HepG2 (cell line): ENCODE measurements around the gene MEDAG. TPM values are rescaled to one million over a fixed set of nuclear protein-coding genes. Genes with fewer than 3 reads are reported as not detected.

Experiments
- ATAC-seq: fragments of 200-7000 bp; cut with Tn5 transposase; 3 replicates; pipeline ENCODE4 v1.9.1; 2020; ENCODE audit warnings: mild to moderate bottlenecking, moderate library complexity
- BruUV-seq: library from RNA; stranded (reverse); fragments of 400-500 nt; replicated peaks from 2 replicates; lab custom pipeline; 2021; lab: Mats Ljungman, UMichigan
- CTCF ChIA-PET: fragments of 300-600 bp; formaldehyde crosslinking; extraction: SDS; loops from one replicate; lab custom pipeline; 2021; ENCODE audit warnings: low total read pairs, inconsistent platforms, low intra/inter-chr PET ratio; lab: Yijun Ruan, JAX
- POLR2A ChIA-PET: fragments of 350-600 bp; sonication (Branson Sonifier 250); formaldehyde crosslinking; loops from one replicate; lab custom pipeline; 2020; ENCODE audit warnings: antibody characterized with exemption, inconsistent platforms; lab: Yijun Ruan, JAX
- DNase-seq: peaks from one replicate; pipeline ENCODE4 v3.0.0-alpha.2; 2015; ENCODE audit warnings: low spot score
- FAIRE-seq: peaks from 3 replicates; lab custom pipeline; 2011; peaks lifted over from hg19 to GRCh38; lab: Jason Lieb, UNC
- H2AFZ ChIP-seq: one replicate; pipeline ENCODE4 v1.6.1; 2011; ENCODE audit warnings: low read length, inconsistent platforms
- H3K27ac ChIP-seq: fragments of 300-600 bp; 3 replicates; pipeline ENCODE4 v1.8.0; 2011; ENCODE audit warnings: mixed run types, mild to moderate bottlenecking, mixed read lengths, low read length, inconsistent platforms; ENCODE audit not compliant: insufficient read depth; ENCODE audit errors: extremely low read length
- H3K27me3 ChIP-seq, 2 experiments: fragments of 200-600 bp in 1 of 2; 2 replicates in 1 of 2; 3 replicates in 1 of 2; pipeline versions ENCODE4 v1.6.0 to v1.8.0; 2011; ENCODE audit warnings: low read length in 2 of 2, mild to moderate bottlenecking in 2 of 2, moderate library complexity in 2 of 2, inconsistent platforms in 1 of 2; ENCODE audit not compliant: insufficient read depth in 2 of 2, control insufficient read depth in 1 of 2
- H3K36me3 ChIP-seq, 2 experiments: fragments of 200-600 bp in 1 of 2; replicated peaks in 1 of 2; 2 replicates in 1 of 2; 3 replicates in 1 of 2; pipeline versions ENCODE4 v1.5.1 to v1.8.0; 2011; ENCODE audit warnings: low read length in 2 of 2, inconsistent platforms in 1 of 2; ENCODE audit not compliant: insufficient read depth in 2 of 2, control insufficient read depth in 1 of 2
- H3K4me1 ChIP-seq: 2 replicates; pipeline ENCODE4 v1.5.1; 2012; ENCODE audit warnings: low read length, inconsistent platforms; ENCODE audit not compliant: insufficient read depth
- H3K4me2 ChIP-seq: 2 replicates; pipeline ENCODE4 v1.6.0; 2011; ENCODE audit warnings: low read depth, low read length, inconsistent platforms
- H3K4me3 ChIP-seq, 3 experiments: fragments of 200-600 bp in 1 of 3; sonication (generic), shearing (Covaris generic) in 1 of 3; replicated peaks in 1 of 3; 2 replicates each; pipeline ENCODE4 v1.5.1; 2011 to 2016; ENCODE audit warnings: low read length in 3 of 3, inconsistent platforms in 2 of 3, low read depth in 2 of 3, mild to moderate bottlenecking in 2 of 3, control low read depth in 1 of 3, mixed read lengths in 1 of 3; ENCODE audit not compliant: insufficient read depth in 1 of 3
- H3K79me2 ChIP-seq: one replicate; pipeline ENCODE4 v1.6.1; 2011; ENCODE audit warnings: low read length, inconsistent platforms; ENCODE audit not compliant: insufficient read depth
- H3K9ac ChIP-seq: 2 replicates; pipeline ENCODE4 v1.6.0; 2011; ENCODE audit warnings: mild to moderate bottlenecking, low read depth, low read length, inconsistent platforms; ENCODE audit not compliant: insufficient read depth
- H3K9me3 ChIP-seq: 2 replicates; pipeline ENCODE4 v1.5.1; 2012; ENCODE audit warnings: mild to moderate bottlenecking, low read length
- H4K20me1 ChIP-seq: 2 replicates; pipeline ENCODE4 v1.6.0; 2011; ENCODE audit warnings: inconsistent platforms, mild to moderate bottlenecking, low read length, moderate library complexity; ENCODE audit not compliant: insufficient read depth
- AFF4 ChIP-seq: sonication (generic); formaldehyde crosslinking; IDR thresholded peaks from 2 replicates; pipeline ENCODE4 v1.4.0; 2020; ENCODE audit warnings: missing genetic modification reagents
- ERF ChIP-seq: IDR thresholded peaks from 2 replicates; pipeline ENCODE4 v1.6.1; 2018; ENCODE audit warnings: missing biosample characterization, missing genetic modification reagents
- FOXP4 ChIP-seq: sonication (generic); formaldehyde crosslinking; IDR thresholded peaks from 2 replicates; pipeline ENCODE4 v1.4.0; 2020; ENCODE audit warnings: missing genetic modification reagents
- GMEB1 ChIP-seq: sonication (generic); formaldehyde crosslinking; IDR thresholded peaks from 2 replicates; pipeline ENCODE4 v1.5.1; 2020; ENCODE audit warnings: missing genetic modification reagents, mild to moderate bottlenecking, borderline replicate concordance
- MTF1 ChIP-seq: sonication (generic); formaldehyde crosslinking; IDR thresholded peaks from 2 replicates; pipeline ENCODE4 v1.5.0; 2020; ENCODE audit warnings: missing genetic modification reagents
- NFYC ChIP-seq: IDR thresholded peaks from 2 replicates; pipeline ENCODE4 v1.6.1; 2016; ENCODE audit warnings: missing genetic modification reagents, missing compliant biosample characterization
- POLR2AphosphoS2 ChIP-seq: IDR thresholded peaks from 2 replicates; pipeline ENCODE4 v1.6.1; 2011; ENCODE audit warnings: low read depth, low read length, improper control_type of control experiment
- PRDM4 ChIP-seq: sonication (generic); formaldehyde crosslinking; IDR thresholded peaks from 2 replicates; pipeline ENCODE4 v1.9.0; 2021; ENCODE audit warnings: missing genetic modification reagents, borderline replicate concordance
- SNAPC2 ChIP-seq: sonication (generic); formaldehyde crosslinking; IDR thresholded peaks from 2 replicates; pipeline ENCODE4 v1.8.1; 2022; ENCODE audit warnings: mild to moderate bottlenecking, missing genetic modification reagents
- SP5 ChIP-seq: IDR thresholded peaks from 2 replicates; pipeline ENCODE4 v1.6.1; 2016; ENCODE audit warnings: low read depth, borderline replicate concordance
- ZNF543 ChIP-seq: sonication (generic); formaldehyde crosslinking; IDR thresholded peaks from 2 replicates; pipeline ENCODE4 v1.4.0; 2020; ENCODE audit warnings: mild to moderate bottlenecking, missing genetic modification reagents
- ZNF580 ChIP-seq: IDR thresholded peaks from 2 replicates; pipeline ENCODE4 v1.6.1; 2016; ENCODE audit warnings: low read depth, borderline replicate concordance
- ZNF660 ChIP-seq: sonication (generic); formaldehyde crosslinking; IDR thresholded peaks from 2 replicates; pipeline ENCODE4 v1.5.1; 2020; ENCODE audit warnings: mild to moderate bottlenecking, low read depth, missing genetic modification reagents, borderline replicate concordance
- WGBS: methylation state at CpG from one replicate; pipeline ENCODE4 v1.1.6; 2017; ENCODE audit warnings: low lambda C conversion rate; 5-methylcytosine and 5-hydroxymethylcytosine counted together
- in situ Hi-C: cut with HindIII; loops from 2 replicates; pipeline ENCODE4 v1.10.0; 2017; ENCODE audit warnings: low pct_unique_long_range_greater_than_20kb; ENCODE audit not compliant: extremely low pct_ligation_motif_present
- intact Hi-C: fragments of 100-400 bp; cut with micrococcal nuclease; formaldehyde crosslinking; loops from one replicate; pipeline ENCODE4 v1.10.0; 2022; ENCODE audit not compliant: unreplicated experiment
- polyA plus RNA-seq, 8 experiments: library from polyadenylated mRNA; depleted of rRNA in 3 of 8; stranded (reverse) in 7 of 8; unstranded in 1 of 8; fragments of >200 nt; fragmentation: Illumina TruSeq in 4 of 8; extraction: Trizol in 4 of 8; gene quantifications; 2 replicates each; pipeline versions ENCODE4 v1.2.1 to v1.2.3, GENCODE V29; 2011 to 2016; ENCODE audit warnings: low read depth in 4 of 8, missing spikeins in 1 of 8, mixed read lengths in 1 of 8; ENCODE audit not compliant: insufficient read depth in 1 of 8
- total RNA-seq, 5 experiments: library from RNA; depleted of rRNA; stranded (reverse); fragments of >200 nt; fragmentation: Illumina TruSeq; extraction: Trizol; gene quantifications; 2 replicates each; pipeline ENCODE4 v1.2.3, GENCODE V29; 2016; ENCODE audit warnings: low read depth in 1 of 5

MEDAG gene
- total and polyA plus RNA-seq, 2 of the 13 experiments (the other 11 are each of a cell fraction or from before 2014, with no cell fraction given) = not detected

- TF ChIP-seq FOXP4 (no peak), MTF1 (CRISPR knock-in tag) (no peak)
Observed at GRCh38 chr13:30971575-30971974, 65.5 kb downstream of the MEDAG start (continued).

GRCh38 chr13:30972888-30973377 is 66.9 kb downstream of the MEDAG start:
- no peaks in the 10 kb centered on the region for H4K20me1 ChIP-seq
- FAIRE-seq (no peak), DNase-seq (no peak), ATAC-seq (no peak)
- no TSS peak for BruUV-seq
- in situ Hi-C loops (no loop called here), intact Hi-C loops (no loop called here)
- peaks cover 6% of the 10 kb centered on the region; the same call in 1 of the 2 replicates for H3K4me1 ChIP-seq
- no peaks in the 10 kb centered on the region for H3K79me2 ChIP-seq
- ChIA-PET POLR2A (no interaction called here), CTCF (no interaction called here)
- H3K27ac ChIP-seq = no peak overlapping the region
- no peak overlapping the region for H3K4me3 ChIP-seq
- no peaks in the 10 kb centered on the region for H3K9me3 ChIP-seq
- H3K9ac ChIP-seq = no peak overlapping the region
- no peaks in the 10 kb centered on the region; a peak in 1 of 5 replicates for H3K27me3 ChIP-seq
- no peaks in the 10 kb centered on the region for H3K36me3 ChIP-seq
- H2AFZ ChIP-seq = no peak overlapping the region
- H3K4me2 ChIP-seq = no peak overlapping the region
- 0% methylated on average over 1 of the region's 1 CpG for WGBS
- no peak for TF ChIP-seq SNAPC2 (CRISPR knock-in tag)
- no peak for TF ChIP-seq AFF4 (CRISPR knock-in tag)
- TF ChIP-seq ERF (CRISPR knock-in tag) = no peak
- no peak for TF ChIP-seq PRDM4 (CRISPR knock-in tag)
- no peak for TF ChIP-seq SP5
- no peak for TF ChIP-seq ZNF580 (CRISPR knock-in tag)
- no peak for TF ChIP-seq NFYC (CRISPR knock-in tag)
- TF ChIP-seq ZNF543 = no peak
- no peak for TF ChIP-seq POLR2AphosphoS2
- no peak for TF ChIP-seq ZNF660
- no peak for TF ChIP-seq GMEB1 (CRISPR knock-in tag)
